ENCODE measurements around the gene DAB2IP.

DAB2IP gene

GRCh38 chr9:121744002-121744686 lies 92.7 kb downstream of the DAB2IP start:
- DNase-seq (ENCODE audit: low read depth in 3 of 3), result peak in 2 of 3 donors; percentile 10 to 11

- DNase-seq (ENCODE audit: low read depth in 3 of 3), result no peak
These were observed 93.4 kb downstream of the DAB2IP start for GRCh38 chr9:121744687-121745395.

DNA sequence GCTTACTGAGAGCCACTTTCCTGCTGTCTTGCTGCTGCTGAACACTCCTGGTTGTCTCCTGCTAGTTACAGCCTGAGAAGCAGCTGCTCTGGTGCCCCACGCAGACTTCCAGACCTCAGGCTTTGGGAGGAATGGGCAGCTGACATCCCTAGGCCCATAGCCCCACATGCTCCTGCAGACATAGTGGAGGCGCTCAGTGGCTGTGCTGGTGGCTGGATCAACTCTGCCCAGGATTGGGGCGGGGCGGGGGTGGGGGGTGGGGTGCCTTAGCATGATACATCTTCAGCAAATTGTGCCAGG lies 93.9 kb downstream of the DAB2IP start:
- no peak for DNase-seq (ENCODE audit: low read depth in 3 of 3)

- no peak for DNase-seq (ENCODE audit: low read depth in 3 of 3)
These were observed 95.0 kb downstream of the DAB2IP start for GRCh38 chr9:121746411-121746810.

GRCh38 chr9:121746866-121747265 lies 95.4 kb downstream of the DAB2IP start:
- no peak for DNase-seq (ENCODE audit: low read depth in 3 of 3)

DNA sequence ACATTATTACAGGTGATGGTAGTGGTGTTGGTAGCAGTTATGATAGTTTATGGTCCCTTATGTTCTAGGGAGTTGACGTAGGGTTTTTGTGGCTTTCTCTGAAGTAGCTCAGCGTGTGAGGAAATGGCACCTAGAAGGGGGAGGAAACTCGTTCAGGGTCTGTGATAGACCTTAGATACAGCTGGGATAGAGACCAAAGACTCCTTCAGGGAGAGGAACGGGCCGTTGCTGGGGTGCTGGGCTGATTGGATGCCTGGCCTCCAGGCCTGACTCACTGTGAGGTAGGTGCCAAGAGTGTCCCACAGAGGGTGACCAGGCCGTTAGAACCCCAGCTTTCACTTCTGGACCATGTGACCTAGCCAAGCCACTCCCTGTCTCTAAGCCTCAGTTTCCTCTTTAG lies 96.6 kb downstream of the DAB2IP start:
- no peak for DNase-seq (ENCODE audit: low read depth in 3 of 3)

DNA sequence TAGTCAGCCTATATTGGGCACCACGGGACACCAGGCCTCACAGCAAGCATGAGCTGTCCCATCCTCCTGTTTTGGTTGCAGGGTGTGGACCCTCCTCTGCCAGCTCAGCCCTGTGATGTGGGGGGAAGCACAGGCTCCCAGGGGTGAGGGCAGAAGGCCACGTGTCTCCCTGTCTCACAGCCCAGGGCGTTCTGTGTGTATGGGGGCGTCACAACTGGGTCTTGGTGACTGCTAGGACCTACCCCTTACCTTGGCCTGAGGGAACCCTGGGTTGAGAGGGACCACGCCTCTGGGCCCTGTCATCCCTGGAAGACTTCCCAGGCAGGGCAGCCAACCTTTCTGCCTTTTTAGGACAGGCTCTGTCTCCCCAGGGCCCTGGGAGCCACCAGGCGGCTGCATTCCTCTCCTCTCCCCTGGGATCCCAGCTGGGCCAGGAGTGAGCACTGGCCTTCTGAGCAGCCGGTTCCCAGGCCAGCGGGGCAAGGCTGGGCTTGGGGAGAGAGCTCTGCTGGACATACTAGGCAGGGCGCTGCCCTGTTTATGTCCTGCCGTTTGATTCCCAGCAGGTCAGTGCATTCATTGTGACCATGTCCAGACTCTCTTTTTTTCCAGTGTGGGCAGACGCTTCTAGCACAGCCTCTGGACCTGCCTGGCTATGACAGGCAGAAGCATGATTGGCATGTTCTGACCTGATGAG lies 97.4 kb downstream of the DAB2IP start:
- DNase-seq (ENCODE audit: low read depth in 3 of 3), result no peak

DNA sequence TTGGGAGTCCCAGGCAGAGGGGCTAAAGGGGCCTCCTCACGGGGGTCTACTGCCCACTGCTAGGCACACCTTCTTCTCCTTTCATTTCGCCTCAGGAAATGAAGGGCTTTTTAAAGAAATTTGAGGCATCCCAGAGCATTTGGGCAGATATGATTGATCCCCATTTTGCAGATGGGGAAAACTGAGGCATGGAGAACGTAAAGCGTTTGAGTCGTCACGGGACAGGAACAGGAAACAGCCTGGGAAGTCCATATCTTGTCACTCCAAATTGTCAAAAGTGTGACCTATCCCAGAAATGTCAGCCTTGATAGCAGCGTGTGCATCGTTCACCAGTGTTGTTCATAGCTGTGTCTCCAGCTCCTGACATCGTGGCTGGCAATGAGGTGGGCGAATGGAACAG lies 98.2 kb downstream of the DAB2IP start:
- DNase-seq (ENCODE audit: low read depth in 3 of 3), result no peak

- DNase-seq (ENCODE audit: low read depth in 3 of 3), result no peak
These were observed 98.9 kb downstream of the DAB2IP start for GRCh38 chr9:121750259-121750714.

DNA sequence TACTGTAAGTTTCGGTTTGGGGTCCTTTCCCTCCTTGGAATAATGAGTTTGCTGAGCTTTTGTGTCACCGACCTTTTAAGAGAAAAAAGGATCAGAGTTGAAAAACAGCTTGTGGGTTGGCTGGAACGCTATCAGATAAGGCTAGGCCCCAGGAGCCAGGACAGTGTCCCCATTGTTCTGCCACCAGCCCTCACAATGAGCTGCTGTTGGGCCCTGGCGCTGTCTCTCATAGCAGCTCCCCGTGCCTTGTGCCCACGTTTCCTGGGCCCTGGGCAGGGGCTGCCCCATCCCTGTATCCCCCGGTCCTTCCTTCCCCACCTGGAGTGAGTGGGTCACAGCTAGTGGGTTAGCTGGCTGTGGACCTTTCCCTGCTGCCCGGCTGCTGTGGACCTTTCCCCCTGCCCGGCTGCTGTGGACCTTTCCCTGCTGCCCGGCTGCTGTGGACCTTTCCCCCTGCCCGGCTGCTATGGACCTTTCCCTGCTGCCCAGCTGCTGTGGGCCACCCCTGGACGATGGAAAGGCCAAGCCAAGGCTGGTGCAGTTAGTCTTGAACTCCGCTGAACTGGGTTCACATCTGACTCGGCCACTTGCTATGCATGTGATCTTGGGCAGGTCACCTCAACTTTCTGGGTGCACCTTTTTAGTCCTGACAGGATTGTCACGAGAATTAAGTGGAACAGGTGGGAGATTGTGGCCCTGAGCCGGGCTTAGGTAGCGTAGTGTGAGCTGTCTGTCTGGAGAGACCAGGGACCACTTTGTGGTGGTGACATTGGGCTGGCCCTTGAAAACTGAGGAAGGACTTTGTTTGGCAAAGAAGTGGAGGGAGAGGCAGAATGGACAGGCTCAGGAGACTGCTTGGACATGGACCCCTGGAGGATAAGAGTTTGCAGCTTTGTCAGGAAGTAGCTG lies 99.5 kb downstream of the DAB2IP start:
- DNase-seq (ENCODE audit: low read depth in 3 of 3), result no peak

- no peak for DNase-seq (ENCODE audit: low read depth in 3 of 3)
These were observed 100.4 kb downstream of the DAB2IP start for GRCh38 chr9:121751686-121752445.

- no peak for DNase-seq (ENCODE audit: low read depth in 3 of 3)
These were observed 101.5 kb downstream of the DAB2IP start for GRCh38 chr9:121752929-121753328.

- no peak for DNase-seq (ENCODE audit: low read depth in 3 of 3)
These were observed 102.6 kb downstream of the DAB2IP start for GRCh38 chr9:121753802-121754654.

DNA sequence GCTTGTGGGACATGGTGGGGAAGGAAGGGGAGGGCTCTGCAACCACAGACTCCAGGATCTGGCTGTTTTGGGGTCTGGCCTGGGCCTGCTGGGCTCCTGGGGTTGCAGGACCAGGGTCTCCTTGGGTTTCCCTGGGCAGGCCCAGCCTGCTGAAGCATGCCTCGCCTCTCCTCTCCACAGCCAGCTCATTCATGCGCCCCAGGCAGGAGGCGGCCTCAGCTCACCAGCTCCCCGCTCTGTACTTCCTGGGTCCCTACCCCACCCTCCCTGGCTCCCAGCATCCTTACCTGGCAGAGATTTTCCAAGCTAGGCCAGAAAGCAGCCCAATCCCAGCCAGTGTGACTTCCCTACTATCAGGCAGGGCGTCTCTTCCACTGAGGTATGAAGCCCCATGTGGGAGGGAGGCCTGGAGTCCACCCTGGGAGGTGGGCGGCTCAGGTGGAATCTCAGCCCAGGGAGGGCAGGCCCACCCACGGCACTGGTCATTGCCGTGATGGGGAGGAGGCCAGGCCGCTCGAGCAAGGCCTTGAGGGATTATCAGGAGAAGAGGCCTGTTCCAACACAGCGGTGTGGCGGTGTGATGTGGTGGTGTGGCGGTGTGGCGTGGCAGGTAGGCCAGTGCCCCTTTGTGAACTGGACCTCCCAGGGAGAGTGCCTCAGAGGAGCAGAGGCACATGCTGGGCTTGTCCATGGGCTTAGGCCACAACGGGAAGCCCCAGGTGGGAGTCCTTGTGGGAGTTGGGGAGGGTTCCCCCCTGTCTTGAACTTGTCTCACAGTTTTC lies 103.4 kb downstream of the DAB2IP start:
- DNase-seq (ENCODE audit: low read depth in 3 of 3), result no peak

- no peak for DNase-seq (ENCODE audit: low read depth in 3 of 3)
These were observed 104.1 kb downstream of the DAB2IP start for GRCh38 chr9:121755581-121755980.

DNA sequence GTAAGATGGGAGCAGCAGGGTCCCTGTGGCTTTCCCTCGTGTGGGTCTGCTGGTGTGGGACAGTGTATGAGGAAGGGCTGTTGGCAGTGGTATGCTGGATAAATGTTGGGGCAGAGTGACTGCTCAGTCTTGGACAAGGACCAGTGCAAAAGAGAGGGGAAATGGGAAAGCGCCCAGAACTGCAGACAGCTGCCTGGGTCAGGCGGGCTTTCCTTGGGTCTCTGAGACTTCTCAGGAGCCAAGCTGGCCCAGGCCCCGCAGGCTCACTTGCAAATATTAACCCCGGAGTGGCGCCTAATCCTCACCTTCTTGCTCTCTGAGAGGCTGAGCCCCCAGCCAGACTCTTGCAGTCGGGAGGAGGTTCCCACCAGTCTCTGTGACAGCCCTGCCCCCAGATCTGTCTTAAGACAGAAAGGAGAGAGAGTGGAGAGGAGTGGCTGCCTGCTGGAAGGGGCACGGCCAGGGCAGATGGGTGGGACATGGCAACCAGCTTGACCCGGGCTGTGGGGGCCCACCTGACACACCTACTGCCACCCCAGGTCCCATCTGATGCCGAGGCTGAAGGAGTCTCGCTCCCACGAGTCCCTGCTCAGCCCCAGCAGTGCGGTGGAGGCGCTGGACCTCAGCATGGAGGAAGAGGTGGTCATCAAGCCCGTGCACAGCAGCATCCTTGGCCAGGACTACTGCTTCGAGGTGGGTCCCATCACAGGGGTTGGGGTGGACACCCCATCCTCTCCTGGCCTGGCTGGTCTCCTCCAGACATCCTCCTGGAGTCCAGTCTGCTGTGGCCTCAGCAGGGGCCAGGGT lies 105.2 kb downstream of the DAB2IP start:
- DNase-seq (ENCODE audit: low read depth in 3 of 3), result no peak

DNA sequence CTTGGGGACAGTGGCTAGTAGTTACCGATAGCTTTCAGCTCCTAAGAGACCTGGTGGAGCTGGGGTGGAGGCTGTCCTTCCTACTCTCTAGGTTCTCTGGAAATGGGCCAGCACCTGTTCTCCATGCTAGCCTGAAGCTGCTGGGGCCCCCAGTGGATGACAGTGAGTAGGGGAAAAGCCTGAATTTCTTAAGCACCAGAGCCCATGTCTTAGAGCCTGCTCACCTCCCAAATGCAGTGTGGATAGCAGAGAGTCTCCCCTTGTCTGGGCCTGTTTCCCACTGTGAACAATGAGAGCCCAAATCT lies 105.8 kb downstream of the DAB2IP start:
- DNase-seq (ENCODE audit: low read depth in 3 of 3), result no peak

- no peak for DNase-seq (ENCODE audit: low read depth in 3 of 3)
These were observed 107.3 kb downstream of the DAB2IP start for GRCh38 chr9:121758693-121759092.

- DNase-seq (ENCODE audit: low read depth in 3 of 3), result no peak
These were observed 108.6 kb downstream of the DAB2IP start for GRCh38 chr9:121759996-121760395.

Data from stimulated activated CD4-positive, alpha-beta T cell treated with anti-CD3 and anti-CD28 coated beads, TNF-alpha, amount 100 ng/mL, for 48 hours (primary cell).